GM18858 (cell line): ENCODE data around the gene FXYD1.
"Not testable (repeated sequence)": the region's sequence is repeated elsewhere in the genome, so short reads cannot be mapped to it uniquely, and the experiment has no call there.

Experiments
- ATAC-seq: cut with Tn5 transposase; IDR thresholded peaks from one replicate; pipeline ENCODE4 v1.9.1; 2021; ENCODE audit not compliant: unreplicated experiment

FXYD1 gene

GRCh38 chr19:35124098-35125060 is 14.2 kb upstream of the FXYD1 start:
- ATAC-seq, result peak; percentile 60

- no peak for ATAC-seq
Measured at GRCh38 chr19:35125270-35125717, 13.3 kb upstream of the FXYD1 start.

GRCh38 chr19:35125749-35126623 is 12.6 kb upstream of the FXYD1 start:
- no peak for ATAC-seq

- no peak for ATAC-seq
Measured at GRCh38 chr19:35126624-35126959, 12.0 kb upstream of the FXYD1 start.

GRCh38 chr19:35127871-35128270 is 10.8 kb upstream of the FXYD1 start:
- ATAC-seq, result no peak

GRCh38 chr19:35128398-35129057 is 10.1 kb upstream of the FXYD1 start:
- no peak for ATAC-seq

GRCh38 chr19:35129724-35130274 is 8.8 kb upstream of the FXYD1 start:
- not testable (repeated sequence) for ATAC-seq

- ATAC-seq, result no peak
Measured at GRCh38 chr19:35130761-35131720, 7.6 kb upstream of the FXYD1 start.

- ATAC-seq, result no peak
Measured at GRCh38 chr19:35132254-35132653, 6.4 kb upstream of the FXYD1 start.

- ATAC-seq, result no peak
Measured at GRCh38 chr19:35133826-35134225, 4.8 kb upstream of the FXYD1 start.

GRCh38 chr19:35134601-35135242 is 3.9 kb upstream of the FXYD1 start, which contains the start of gene LGI4:
TSS of gene LGI4 (minus strand) at chr19:35135059. CDS start at chr19:35134680, 379 bp downstream.
- ATAC-seq, result no peak

- no peak for ATAC-seq
Measured at GRCh38 chr19:35135389-35135909, 3.2 kb upstream of the FXYD1 start.

GRCh38 chr19:35136231-35136630 is 2.4 kb upstream of the FXYD1 start:
- no peak for ATAC-seq

- no peak for ATAC-seq
Measured at GRCh38 chr19:35136977-35137702, 1.5 kb upstream of the FXYD1 start.

- no peak for ATAC-seq
Measured at GRCh38 chr19:35140207-35140961, 1.8 kb downstream of the FXYD1 start.

- no peak for ATAC-seq
Measured at GRCh38 chr19:35140962-35141836, 2.6 kb downstream of the FXYD1 start.
